ENCODE results near the gene SLC22A31. TPM values are rescaled to one million over a fixed set of nuclear protein-coding genes. Genes with fewer than 3 reads are reported as not detected.

Gene SLC22A31
- total and polyA plus RNA-seq, 2 donors (not counting 3 experiments of a cell fraction or from before 2014, with no cell fraction given), result 1.0 TPM; not detected in 1

GRCh38 chr16:89164847-89165680, 35.3 kb downstream of the SLC22A31 start:
- Histone ChIP-seq H3K79me2 (ENCODE audit: control insufficient read depth, insufficient read depth, low read length) (no peaks in the 10 kb centered on the region), H3K4me1 (ENCODE audit: control insufficient read depth, extremely low read depth, insufficient read depth, low read length) (no peaks in the 10 kb centered on the region), H3K4me2 (ENCODE audit: insufficient read depth, low read length) (no peak overlapping the region), H3K27ac (ENCODE audit: insufficient read depth, low read depth, low read length) (no peak overlapping the region), H3K27me3 (ENCODE audit: control insufficient read depth in 2 of 2, insufficient read depth in 2 of 2, low read length in 2 of 2) (no peaks in the 10 kb centered on the region), H3K9ac (replicated peaks; ENCODE audit: extremely low read depth, insufficient read depth, low read length) (no peak overlapping the region), H4K20me1 (replicated peaks; ENCODE audit: control insufficient read depth, extremely low read depth, insufficient read depth, low read length) (no peaks in the 10 kb centered on the region), H3K36me3 (ENCODE audit: control insufficient read depth in 2 of 2, extremely low read depth in 1 of 2, insufficient read depth in 2 of 2, low read length in 2 of 2) (no peaks in the 10 kb centered on the region), H3K9me1 (replicated peaks; ENCODE audit: control insufficient read depth, extremely low read depth, insufficient read depth, low read length) (no peaks in the 10 kb centered on the region), H3K4me3 (replicated peaks in 1 of 3; ENCODE audit: insufficient read depth in 1 of 3, low read depth in 1 of 3, low read length in 3 of 3) (no peak overlapping the region), H3K9me3 (replicated peaks; ENCODE audit: control insufficient read depth, insufficient read depth, low read length) (no peaks in the 10 kb centered on the region), H2AFZ (ENCODE audit: low read depth, low read length) (no peak overlapping the region)
- intact Hi-C loops (cut with micrococcal nuclease), result loop anchor here (5.0 kb wide), 1 partner anchor 223 kb away; no protein-coding TSS in a partner anchor
- dilution Hi-C loops (cut with MboI; ENCODE audit: extremely low pct_ligation_motif_present, low sequenced_read_pairs), result no loop called here
- DNase-seq (ENCODE audit: low read depth, low spot score) (no peak), FAIRE-seq (no peak)
- POLR2A ChIA-PET, result no interaction called here
- no peak for TF ChIP-seq GATA2 (IDR thresholded peaks at IDR 0.05; ENCODE audit: insufficient read depth, insufficient read length, low read depth, low read length)
- TF ChIP-seq EZH2 (IDR thresholded peaks at IDR 0.05; ENCODE audit: borderline replicate concordance, low read depth, low read length, severe bottlenecking), result no peak
- TF ChIP-seq MAX (IDR thresholded peaks at IDR 0.05; ENCODE audit: insufficient read depth, insufficient read length), result no peak
- no peak for TF ChIP-seq POLR2AphosphoS5 (IDR thresholded peaks at IDR 0.05; ENCODE audit: insufficient read depth, low read depth, low read length)
- TF ChIP-seq POLR2A (IDR thresholded peaks at IDR 0.05; ENCODE audit: low read depth, low read length), result no peak
- TF ChIP-seq JUN (IDR thresholded peaks at IDR 0.05; ENCODE audit: borderline replicate concordance, insufficient read depth, insufficient read length, low read depth), result no peak
- CTCF ChIA-PET, result interaction anchor here (0.7 to 1.8 kb wide), 4 partner anchors 9 to 428 kb away, joined by 3 to 8 read pairs (median 3); no protein-coding TSS in a partner anchor
- BruUV-seq (replicated peaks), result no TSS peak

- no peak overlapping the region for H2AFZ ChIP-seq (ENCODE audit: low read depth, low read length)
- dilution Hi-C loops (cut with MboI; ENCODE audit: extremely low pct_ligation_motif_present, low sequenced_read_pairs), result no loop called here
- no peak overlapping the region for H3K27ac ChIP-seq (ENCODE audit: insufficient read depth, low read depth, low read length)
- H3K9me3 ChIP-seq (replicated peaks; ENCODE audit: control insufficient read depth, insufficient read depth, low read length), result no peaks in the 10 kb centered on the region
- intact Hi-C loops (cut with micrococcal nuclease), result no loop called here
- no peaks in the 10 kb centered on the region for H3K27me3 ChIP-seq (ENCODE audit: control insufficient read depth in 2 of 2, insufficient read depth in 2 of 2, low read length in 2 of 2)
- H3K4me1 ChIP-seq (ENCODE audit: control insufficient read depth, extremely low read depth, insufficient read depth, low read length), result no peaks in the 10 kb centered on the region
- DNase-seq (ENCODE audit: low read depth, low spot score) (no peak), FAIRE-seq (no peak)
- ChIA-PET POLR2A (no interaction called here), CTCF (interaction anchor here (0.7 to 1.8 kb wide), 4 partner anchors 9 to 427 kb away, joined by 3 to 8 read pairs (median 3); no protein-coding TSS in a partner anchor)
- BruUV-seq (replicated peaks), result no TSS peak
- H3K9ac ChIP-seq (replicated peaks; ENCODE audit: extremely low read depth, insufficient read depth, low read length), result no peak overlapping the region
- no peak for TF ChIP-seq MYC (IDR thresholded peaks at IDR 0.05; ENCODE audit: low read depth, low read length)
- no peak for TF ChIP-seq JUN (IDR thresholded peaks at IDR 0.05; ENCODE audit: borderline replicate concordance, insufficient read depth, insufficient read length, low read depth)
- no peak for TF ChIP-seq CTCF (IDR thresholded peaks at IDR 0.05; ENCODE audit: extremely low read depth in 1 of 2, insufficient read depth in 1 of 2, low read depth in 1 of 2, low read length in 2 of 2)
- TF ChIP-seq FOS (IDR thresholded peaks at IDR 0.05; ENCODE audit: borderline replicate concordance, insufficient read depth, low read length), result no peak
- no peak for TF ChIP-seq EZH2 (IDR thresholded peaks at IDR 0.05; ENCODE audit: borderline replicate concordance, low read depth, low read length, severe bottlenecking)
- TF ChIP-seq POLR2AphosphoS5 (IDR thresholded peaks at IDR 0.05; ENCODE audit: insufficient read depth, low read depth, low read length), result no peak
- no peak for TF ChIP-seq MAX (IDR thresholded peaks at IDR 0.05; ENCODE audit: insufficient read depth, insufficient read length)
- no peak for TF ChIP-seq GATA2 (IDR thresholded peaks at IDR 0.05; ENCODE audit: insufficient read depth, insufficient read length, low read depth, low read length)
- no peak for TF ChIP-seq POLR2A (IDR thresholded peaks at IDR 0.05; ENCODE audit: low read depth, low read length)
- no peak overlapping the region for H3K4me3 ChIP-seq (replicated peaks in 1 of 3; ENCODE audit: insufficient read depth in 1 of 3, low read depth in 1 of 3, low read length in 3 of 3)
- no peak overlapping the region for H3K4me2 ChIP-seq (ENCODE audit: insufficient read depth, low read length)
- H4K20me1 ChIP-seq (replicated peaks; ENCODE audit: control insufficient read depth, extremely low read depth, insufficient read depth, low read length), result no peaks in the 10 kb centered on the region
- no peaks in the 10 kb centered on the region for H3K9me1 ChIP-seq (replicated peaks; ENCODE audit: control insufficient read depth, extremely low read depth, insufficient read depth, low read length)
- H3K79me2 ChIP-seq (ENCODE audit: control insufficient read depth, insufficient read depth, low read length), result no peaks in the 10 kb centered on the region
- H3K36me3 ChIP-seq (ENCODE audit: control insufficient read depth in 2 of 2, extremely low read depth in 1 of 2, insufficient read depth in 2 of 2, low read length in 2 of 2), result no peaks in the 10 kb centered on the region
Observed at GRCh38 chr16:89164436-89164835, 35.9 kb downstream of the SLC22A31 start.

Measured in endothelial cell of umbilical vein (primary cell).